WTC11 (cell line): ENCODE measurements around the gene TIMMDC1. TPM values are rescaled to one million over a fixed set of nuclear protein-coding genes. Genes with fewer than 3 reads are reported as not detected.

ENCODE experiments used
- ATAC-seq: fragments of 200-7000 bp; cut with Tn5 transposase; 2 replicates; pipeline ENCODE4 v1.10.0; 2021; ENCODE audit warnings: mild to moderate bottlenecking, moderate library complexity
- CTCF ChIA-PET: fragments of 300-600 bp; sonication (Branson Sonifier 250); formaldehyde crosslinking; loops from one replicate; lab custom pipeline; 2021; ENCODE audit warnings: antibody characterized with exemption; lab: Charles Lee
- POLR2A ChIA-PET: fragments of 350-600 bp; sonication (Branson Sonifier 250); formaldehyde crosslinking; loops from one replicate; lab custom pipeline; 2021; ENCODE audit warnings: antibody characterized with exemption; lab: Charles Lee
- DNase-seq: peaks from one replicate; pipeline ENCODE4 v3.0.0; 2021; ENCODE audit warnings: low spot score
- H3K27ac Mint-ChIP-seq: 2 replicates; pipeline ENCODE4 v1.8.0; 2021; ENCODE audit warnings: mixed read lengths
- H3K27me3 Mint-ChIP-seq: 2 replicates; pipeline ENCODE4 v1.8.0; 2021; ENCODE audit warnings: low read depth, mild to moderate bottlenecking, moderate library complexity, mixed read lengths
- H3K36me3 Mint-ChIP-seq: 2 replicates; pipeline ENCODE4 v1.8.0; 2021; ENCODE audit warnings: mixed read lengths
- H3K4me1 Mint-ChIP-seq: 2 replicates; pipeline ENCODE4 v1.8.0; 2022; ENCODE audit warnings: mixed read lengths
- H3K4me3 Mint-ChIP-seq: 2 replicates; pipeline ENCODE4 v1.8.0; 2021; ENCODE audit warnings: mild to moderate bottlenecking, moderate library complexity, mixed read lengths
- H3K9me3 Mint-ChIP-seq: 2 replicates; pipeline ENCODE4 v1.8.0; 2021; ENCODE audit warnings: mixed read lengths
- CREM ChIP-seq: sonication (generic); formaldehyde crosslinking; IDR thresholded peaks from 2 replicates; pipeline ENCODE4 v1.8.1; 2022; ENCODE audit warnings: mild to moderate bottlenecking, missing genetic modification reagents, moderate library complexity
- ERG ChIP-seq: fragments of 250-450 bp; sonication (Bioruptor Pico); IDR thresholded peaks from 2 replicates; pipeline ENCODE4 v1.8.0; 2021; ENCODE audit warnings: mild to moderate bottlenecking
- FOXK1 ChIP-seq: sonication (generic); formaldehyde crosslinking; IDR thresholded peaks from 2 replicates; pipeline ENCODE4 v1.8.0; 2022; ENCODE audit warnings: mild to moderate bottlenecking, moderate library complexity, missing genetic modification reagents
- FOXP4 ChIP-seq: sonication (generic); formaldehyde crosslinking; IDR thresholded peaks from 2 replicates; pipeline ENCODE4 v1.8.0; 2022; ENCODE audit warnings: mild to moderate bottlenecking, missing genetic modification reagents
- GABPB1 ChIP-seq: sonication (generic); formaldehyde crosslinking; IDR thresholded peaks from 2 replicates; pipeline ENCODE4 v1.8.1; 2023; ENCODE audit warnings: mild to moderate bottlenecking, missing genetic modification reagents
- HMGA2 ChIP-seq: fragments of 250-450 bp; sonication (Bioruptor Pico); IDR thresholded peaks from 2 replicates; pipeline ENCODE4 v1.4.0; 2021; ENCODE audit warnings: mild to moderate bottlenecking, moderate library complexity
- JUN ChIP-seq: sonication (generic); formaldehyde crosslinking; IDR thresholded peaks from 2 replicates; pipeline ENCODE4 v1.8.0; 2023; ENCODE audit warnings: mild to moderate bottlenecking, missing genetic modification reagents
- NFATC4 ChIP-seq: fragments of 250-450 bp; sonication (Bioruptor Pico); IDR thresholded peaks from 2 replicates; pipeline ENCODE4 v1.9.0; 2021; ENCODE audit warnings: mild to moderate bottlenecking
- NR3C1 ChIP-seq: sonication (generic); formaldehyde crosslinking; conservative IDR thresholded peaks from 2 replicates; pipeline ENCODE4 v1.8.1; 2023; ENCODE audit warnings: low read depth, mild to moderate bottlenecking, missing genetic modification reagents
- OVOL2 ChIP-seq: fragments of 250-450 bp; sonication (Bioruptor Pico); IDR thresholded peaks from 2 replicates; pipeline ENCODE4 v1.9.0; 2021; ENCODE audit warnings: mild to moderate bottlenecking, borderline replicate concordance
- PREB ChIP-seq: sonication (generic); formaldehyde crosslinking; IDR thresholded peaks from 2 replicates; pipeline ENCODE4 v1.8.1; 2022; ENCODE audit warnings: mild to moderate bottlenecking, missing genetic modification reagents, moderate library complexity, borderline replicate concordance
- SP1 ChIP-seq: sonication (generic); formaldehyde crosslinking; conservative IDR thresholded peaks from 2 replicates; pipeline ENCODE4 v1.8.1; 2022; ENCODE audit warnings: missing genetic modification reagents
- TCF7 ChIP-seq: sonication (generic); formaldehyde crosslinking; IDR thresholded peaks from 2 replicates; pipeline ENCODE4 v1.8.0; 2022; ENCODE audit warnings: mild to moderate bottlenecking, low read depth, missing genetic modification reagents, moderate library complexity
- TEAD1 ChIP-seq: sonication (generic); formaldehyde crosslinking; IDR thresholded peaks from 2 replicates; pipeline ENCODE4 v1.8.0; 2022; ENCODE audit warnings: mild to moderate bottlenecking, missing genetic modification reagents
- ZNF232 ChIP-seq: sonication (generic); formaldehyde crosslinking; IDR thresholded peaks from 2 replicates; pipeline ENCODE4 v1.8.0; 2022; ENCODE audit warnings: mild to moderate bottlenecking, missing genetic modification reagents
- ZNF281 ChIP-seq: sonication (generic); formaldehyde crosslinking; IDR thresholded peaks from 2 replicates; pipeline ENCODE4 v1.8.0; 2023; ENCODE audit warnings: mild to moderate bottlenecking, missing genetic modification reagents
- total RNA-seq: library from RNA; stranded (reverse); gene quantifications from 3 replicates; pipeline ENCODE4 v1.2.3, GENCODE V29; 2021
- TF ChIP-seq, protein P1 (sequence below): sonication (generic); formaldehyde crosslinking; IDR thresholded peaks from 2 replicates; pipeline ENCODE4 v1.8.1; 2022; ENCODE audit warnings: missing genetic modification reagents, borderline replicate concordance
- TF ChIP-seq, protein P2 (sequence below): fragments of 250-450 bp; sonication (Bioruptor Pico); IDR thresholded peaks from 2 replicates; pipeline ENCODE4 v1.9.0; 2021; ENCODE audit warnings: moderate library complexity, mild to moderate bottlenecking, inconsistent platforms, borderline replicate concordance

TIMMDC1 gene
- total RNA-seq, 1 experiment from 2014 or later: 114 TPM

GRCh38 chr3:119531151-119531550, 32.8 kb downstream of the TIMMDC1 start:
- no peak for TF ChIP-seq SP1 (CRISPR knock-in tag)
- TF ChIP-seq, protein P1, sequence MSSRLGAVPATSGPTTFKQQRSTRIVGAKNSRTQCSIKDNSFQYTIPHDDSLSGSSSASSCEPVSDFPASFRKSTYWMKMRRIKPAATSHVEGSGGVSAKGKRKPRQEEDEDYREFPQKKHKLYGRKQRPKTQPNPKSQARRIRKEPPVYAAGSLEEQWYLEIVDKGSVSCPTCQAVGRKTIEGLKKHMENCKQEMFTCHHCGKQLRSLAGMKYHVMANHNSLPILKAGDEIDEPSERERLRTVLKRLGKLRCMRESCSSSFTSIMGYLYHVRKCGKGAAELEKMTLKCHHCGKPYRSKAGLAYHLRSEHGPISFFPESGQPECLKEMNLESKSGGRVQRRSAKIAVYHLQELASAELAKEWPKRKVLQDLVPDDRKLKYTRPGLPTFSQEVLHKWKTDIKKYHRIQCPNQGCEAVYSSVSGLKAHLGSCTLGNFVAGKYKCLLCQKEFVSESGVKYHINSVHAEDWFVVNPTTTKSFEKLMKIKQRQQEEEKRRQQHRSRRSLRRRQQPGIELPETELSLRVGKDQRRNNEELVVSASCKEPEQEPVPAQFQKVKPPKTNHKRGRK (CRISPR knock-in tag): no peak
- TF ChIP-seq NFATC4 (CRISPR knock-in tag): no peak
- TF ChIP-seq PREB (CRISPR knock-in tag): no peak
- no peak for TF ChIP-seq TEAD1 (CRISPR knock-in tag)
- no peak for TF ChIP-seq ZNF281 (CRISPR knock-in tag)
- TF ChIP-seq GABPB1 (CRISPR knock-in tag): no peak
- no peak for TF ChIP-seq NR3C1 (CRISPR knock-in tag)
- TF ChIP-seq, protein P2, sequence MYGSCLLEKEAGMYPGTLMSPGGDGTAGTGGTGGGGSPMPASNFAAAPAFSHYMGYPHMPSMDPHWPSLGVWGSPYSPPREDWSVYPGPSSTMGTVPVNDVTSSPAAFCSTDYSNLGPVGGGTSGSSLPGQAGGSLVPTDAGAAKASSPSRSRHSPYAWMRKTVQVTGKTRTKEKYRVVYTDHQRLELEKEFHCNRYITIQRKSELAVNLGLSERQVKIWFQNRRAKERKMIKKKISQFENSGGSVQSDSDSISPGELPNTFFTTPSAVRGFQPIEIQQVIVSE (CRISPR knock-in tag): no peak
- no peak for TF ChIP-seq JUN (CRISPR knock-in tag)
- TF ChIP-seq TCF7 (CRISPR knock-in tag): no peak
- no peaks in the 10 kb centered on the region for H3K36me3 Mint-ChIP-seq
- H3K27ac Mint-ChIP-seq: no peak overlapping the region
- POLR2A ChIA-PET: no interaction called here
- CTCF ChIA-PET: no interaction called here
- H3K4me1 Mint-ChIP-seq: no peaks in the 10 kb centered on the region
- no peaks in the 10 kb centered on the region for H3K9me3 Mint-ChIP-seq
- no peak for ATAC-seq
- H3K27me3 Mint-ChIP-seq: no peaks in the 10 kb centered on the region
- no peak for DNase-seq
- no peak overlapping the region for H3K4me3 Mint-ChIP-seq

- H3K4me1 Mint-ChIP-seq: no peaks in the 10 kb centered on the region
- POLR2A ChIA-PET: no interaction called here
- DNase-seq (no peak), ATAC-seq (no peak)
- CTCF ChIA-PET: interaction anchor here (0.7 kb wide), 1 partner anchor 66 kb away, joined by 3 read pairs; no protein-coding TSS in a partner anchor
- H3K27ac Mint-ChIP-seq: no peak overlapping the region
- no peak overlapping the region for H3K4me3 Mint-ChIP-seq
- no peaks in the 10 kb centered on the region for H3K9me3 Mint-ChIP-seq
- no peak for TF ChIP-seq ERG (CRISPR knock-in tag)
- no peak for TF ChIP-seq ZNF232 (CRISPR knock-in tag)
- no peak for TF ChIP-seq FOXK1 (CRISPR knock-in tag)
- TF ChIP-seq FOXP4: no peak
- TF ChIP-seq HMGA2 (CRISPR knock-in tag): no peak
- no peak for TF ChIP-seq CREM (CRISPR knock-in tag)
- no peak for TF ChIP-seq OVOL2
- no peaks in the 10 kb centered on the region for H3K27me3 Mint-ChIP-seq
- no peaks in the 10 kb centered on the region for H3K36me3 Mint-ChIP-seq
Observed at GRCh38 chr3:119534296-119534695, 35.9 kb downstream of the TIMMDC1 start.
